SH-SY5Y (cell line): Measurements from ENCODE around the gene IL31RA.

Source experiments
- GATA2 ChIP-seq: IDR thresholded peaks from 2 replicates; pipeline ENCODE4 v1.6.1; 2011; ENCODE audit warnings: mild to moderate bottlenecking, low read depth, low read length
- GATA3 ChIP-seq: IDR thresholded peaks from 2 replicates; pipeline ENCODE4 v1.6.1; 2011; ENCODE audit warnings: low read depth, mild to moderate bottlenecking, low read length, moderate library complexity

GRCh38 chr5:55936100-55936693 lies 85.0 kb downstream of the IL31RA start:
- TF ChIP-seq GATA2 (no peak), GATA3 (no peak)
